Measurements from ENCODE around the gene SERP1.
"Not testable (repeated sequence)": the region's sequence is repeated elsewhere in the genome, so short reads cannot be mapped to it uniquely, and the experiment has no call there.

Gene SERP1

DNA sequence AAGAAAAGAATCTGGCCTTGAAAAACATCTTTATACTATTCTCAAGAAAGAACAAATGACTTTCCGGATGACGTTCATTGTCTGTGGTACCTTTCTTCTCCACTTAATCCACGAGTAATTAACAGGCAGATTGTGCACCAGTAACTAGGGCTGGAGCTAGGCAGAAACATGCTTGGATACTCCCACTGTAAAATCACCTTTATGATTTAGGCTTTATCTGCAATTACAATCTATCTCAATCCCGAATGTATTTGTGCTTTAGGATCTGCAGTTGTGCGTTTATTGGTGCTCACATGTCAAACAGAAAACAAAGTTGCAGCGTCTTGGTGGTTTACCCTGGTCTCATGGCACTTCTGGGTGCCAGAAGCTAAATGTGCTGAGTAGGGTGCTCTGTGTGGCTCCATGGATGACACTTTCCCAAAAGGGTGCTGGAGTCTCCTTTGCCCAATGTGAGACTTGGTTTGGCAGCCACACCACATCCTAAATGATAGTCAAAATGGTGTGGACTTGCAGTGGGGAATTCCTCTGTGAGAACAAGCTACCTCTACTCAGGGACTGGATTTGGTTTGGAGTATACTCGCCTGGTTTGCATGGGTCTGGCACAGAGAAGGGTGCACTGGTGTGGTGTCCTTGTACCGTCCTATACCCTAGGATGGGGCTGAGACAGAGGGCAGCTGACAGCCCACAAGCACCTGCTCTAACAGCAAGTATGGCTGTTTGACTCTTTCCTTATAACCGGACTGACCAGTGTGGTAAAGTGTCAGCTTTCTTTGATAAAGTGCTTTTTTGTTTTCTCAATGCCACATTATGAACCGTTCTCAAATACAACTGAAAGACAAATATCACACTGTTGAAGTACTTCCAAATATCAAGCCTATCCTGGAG, 7.7 kb downstream of the SERP1 start:
- no peak for DNase-seq (ENCODE audit: low read depth)

DNA sequence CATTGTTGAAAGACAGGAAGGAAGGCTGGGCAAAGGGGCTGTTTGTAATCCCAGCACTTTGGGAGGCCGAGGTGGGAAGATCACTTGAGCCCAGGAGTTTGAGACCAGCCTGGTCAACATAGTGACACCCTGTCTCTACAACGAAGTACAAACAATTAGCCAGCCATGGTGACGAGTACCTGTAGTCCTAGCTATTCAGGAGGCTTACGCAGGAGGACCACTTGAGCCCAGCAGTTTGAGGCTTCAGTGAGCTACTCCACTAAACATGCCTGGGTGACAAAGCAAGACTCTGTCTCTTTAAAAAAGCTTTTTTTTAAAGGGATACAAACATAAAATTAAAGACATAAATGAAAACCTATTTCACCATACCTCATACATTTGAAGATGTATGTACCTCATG, 11.1 kb downstream of the SERP1 start:
- no peak for DNase-seq (ENCODE audit: low read depth)

GRCh38 chr3:150531775-150532174, 14.5 kb downstream of the SERP1 start:
- no peak for DNase-seq (ENCODE audit: low read depth)

DNA sequence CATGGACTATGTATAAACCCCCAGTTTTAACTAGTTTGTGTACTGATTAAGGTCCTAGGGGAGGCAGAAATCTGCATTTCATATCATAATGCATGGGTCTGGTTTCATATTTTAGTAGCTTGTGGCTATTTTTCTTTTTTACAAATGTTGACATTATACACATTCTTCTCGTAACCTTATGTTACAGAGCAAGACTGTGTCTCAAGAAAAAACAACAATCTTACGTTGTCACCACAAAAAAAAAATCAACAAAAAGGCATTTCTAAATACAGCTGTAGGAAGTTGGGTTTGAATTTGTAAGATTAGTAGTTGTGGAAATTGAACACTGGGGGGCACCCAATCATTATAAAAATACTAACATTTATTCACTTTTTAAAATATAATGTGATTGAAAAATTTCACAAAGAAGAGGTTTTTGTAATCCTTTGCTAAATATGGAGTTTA, 17.9 kb downstream of the SERP1 start:
- no peak for DNase-seq (ENCODE audit: low read depth)

GRCh38 chr3:150527464-150528255, 18.6 kb downstream of the SERP1 start:
- DNase-seq (ENCODE audit: low read depth), result no peak

GRCh38 chr3:150523538-150523937, 22.8 kb downstream of the SERP1 start:
- no peak for DNase-seq (ENCODE audit: low read depth)

DNA sequence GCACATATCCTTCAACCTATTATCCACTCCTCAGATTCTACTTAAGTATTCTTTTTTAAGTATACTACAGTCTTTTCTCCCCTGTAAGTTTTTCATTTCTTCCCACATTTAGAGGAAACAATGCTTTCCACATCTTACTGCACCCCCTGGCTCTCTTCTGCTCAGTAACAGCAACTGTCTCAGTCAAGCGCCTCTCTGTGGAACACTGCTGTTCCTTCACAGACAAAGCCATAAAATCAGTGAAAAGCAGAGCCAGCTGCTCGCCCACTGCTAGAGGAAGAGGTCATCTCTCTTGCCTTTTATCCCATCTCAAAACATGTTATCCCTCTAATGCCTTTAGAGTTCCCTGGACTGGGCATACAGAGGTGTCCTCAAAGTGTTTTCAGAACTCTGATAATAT, 24.8 kb downstream of the SERP1 start:
- DNase-seq (ENCODE audit: low read depth), result no peak

- no peak for DNase-seq (ENCODE audit: low read depth)
Measured at GRCh38 chr3:150520408-150520807, 25.9 kb downstream of the SERP1 start.

DNA sequence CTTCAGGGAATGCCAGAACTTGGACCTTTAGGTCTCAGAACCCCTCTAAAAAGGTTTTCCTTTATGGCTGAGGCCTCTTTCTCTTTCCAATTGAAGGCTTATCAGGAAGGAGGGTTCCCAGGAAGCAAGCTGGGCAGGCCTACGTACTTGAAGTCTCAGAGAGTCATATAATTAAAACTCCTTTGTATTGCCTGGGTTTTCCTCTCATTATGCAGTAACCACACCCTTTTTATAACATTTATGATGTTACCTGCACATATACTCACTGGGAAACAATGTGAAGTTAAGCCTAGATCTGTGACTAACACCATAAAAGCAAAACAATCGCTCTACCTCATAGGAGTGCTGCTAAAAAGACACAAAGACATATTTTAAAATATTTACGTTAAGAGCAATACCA, 27.3 kb downstream of the SERP1 start:
- DNase-seq (ENCODE audit: low read depth), result no peak

DNA sequence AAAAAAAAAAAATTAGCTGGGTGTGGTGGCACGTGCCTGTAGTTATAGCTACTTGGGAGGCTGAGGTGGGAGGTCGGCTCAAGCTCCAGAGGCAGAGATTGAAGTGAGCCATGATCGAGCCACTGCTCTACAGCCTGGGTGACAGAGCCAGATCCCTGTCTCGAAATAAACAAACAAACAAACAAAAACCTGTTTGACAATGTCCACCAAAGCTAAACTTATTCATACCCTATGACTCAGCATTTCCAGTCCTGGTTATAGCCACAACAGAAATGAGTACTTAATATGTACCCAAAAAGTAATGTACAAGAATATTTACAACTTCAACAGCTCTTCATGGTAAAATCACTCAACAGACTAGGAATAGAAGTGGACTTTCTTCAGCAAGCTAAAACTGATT, 31.1 kb downstream of the SERP1 start:
- no peak for DNase-seq (ENCODE audit: low read depth)

DNA sequence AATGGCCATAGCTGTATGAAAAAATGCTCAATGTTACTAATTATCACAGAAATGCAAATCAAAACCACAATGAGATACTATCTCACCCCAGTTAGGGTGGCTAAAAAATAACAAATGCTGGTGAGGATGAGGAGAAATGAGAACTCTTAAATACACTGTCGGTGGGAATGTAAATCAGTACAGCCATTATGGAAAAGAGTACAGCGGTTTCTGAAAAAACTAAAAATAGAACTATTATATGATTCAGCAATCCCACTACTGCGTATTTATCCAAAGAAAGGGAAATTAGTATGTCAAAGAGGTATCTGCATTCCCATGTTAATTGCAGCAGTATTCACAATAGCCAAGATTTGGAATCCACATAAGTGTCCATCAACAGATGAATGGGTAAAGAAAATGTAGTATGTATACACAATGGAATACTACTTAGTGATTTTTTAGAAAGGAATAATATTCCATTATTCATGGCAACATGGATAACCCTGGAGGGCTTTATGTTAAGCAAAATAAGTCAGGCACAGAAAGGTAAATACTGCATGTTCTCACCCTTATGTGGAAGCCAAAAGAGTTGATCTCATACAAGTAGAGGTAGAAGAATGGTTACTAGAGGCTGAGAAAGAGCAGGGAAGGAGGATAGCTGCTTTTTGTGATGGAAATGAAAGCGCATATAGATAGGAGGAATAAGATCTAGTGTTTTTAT, 35.0 kb downstream of the SERP1 start:
- DNase-seq (ENCODE audit: low read depth), result no peak

GRCh38 chr3:150509780-150510179, 36.5 kb downstream of the SERP1 start:
- DNase-seq (ENCODE audit: low read depth), result no peak

GRCh38 chr3:150508401-150508800, 37.9 kb downstream of the SERP1 start:
- DNase-seq (ENCODE audit: low read depth), result no peak

DNA sequence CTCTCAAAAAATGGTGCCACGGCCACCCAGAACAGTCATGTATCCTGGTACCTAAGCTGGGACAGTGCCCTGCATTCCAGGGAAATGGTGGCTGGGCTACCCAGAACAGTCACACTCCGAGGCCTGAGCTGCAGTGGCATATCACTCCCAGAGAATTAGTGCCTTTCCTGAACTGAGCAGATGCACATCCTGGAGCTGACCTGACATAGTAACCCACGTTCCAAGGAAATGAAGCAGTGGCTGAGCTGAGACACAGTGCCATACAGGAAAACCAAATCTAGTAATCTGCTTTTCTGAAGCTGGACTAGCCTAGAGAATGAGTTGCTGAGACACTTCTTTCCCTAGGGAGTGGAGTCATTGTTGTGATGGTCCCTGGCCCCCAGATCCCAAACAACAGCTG, 41.8 kb downstream of the SERP1 start:
- DNase-seq (ENCODE audit: low read depth), result no peak

- DNase-seq (ENCODE audit: low read depth), result no peak
Measured at GRCh38 chr3:150503402-150504099, 42.7 kb downstream of the SERP1 start.

GRCh38 chr3:150500960-150501359, 45.3 kb downstream of the SERP1 start:
- DNase-seq (ENCODE audit: low read depth), result not testable (repeated sequence)

DNA sequence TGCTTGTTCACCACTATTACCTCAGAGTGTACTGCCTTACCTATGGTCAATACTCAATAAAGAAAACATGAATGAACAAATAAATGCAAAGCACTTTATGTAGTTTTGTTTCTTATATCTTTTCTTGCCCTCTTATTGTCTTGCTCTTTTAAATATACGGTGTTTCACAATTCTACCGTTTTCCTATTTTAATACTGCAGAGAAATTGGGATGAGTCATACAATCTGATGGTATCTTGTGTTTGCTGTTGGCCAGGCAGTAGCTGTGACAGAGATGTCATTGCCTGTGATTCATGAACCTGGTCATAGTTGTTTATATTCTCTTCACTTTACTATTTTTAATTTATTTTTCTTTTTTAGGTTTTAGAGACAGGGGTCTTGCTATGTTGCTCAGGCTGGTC, 48.3 kb downstream of the SERP1 start:
- DNase-seq (ENCODE audit: low read depth), result no peak

- no peak for DNase-seq (ENCODE audit: low read depth)
Measured at GRCh38 chr3:150495563-150496168, 50.6 kb downstream of the SERP1 start.

- no peak for DNase-seq (ENCODE audit: low read depth)
Measured at GRCh38 chr3:150495149-150495548, 51.1 kb downstream of the SERP1 start.

DNA sequence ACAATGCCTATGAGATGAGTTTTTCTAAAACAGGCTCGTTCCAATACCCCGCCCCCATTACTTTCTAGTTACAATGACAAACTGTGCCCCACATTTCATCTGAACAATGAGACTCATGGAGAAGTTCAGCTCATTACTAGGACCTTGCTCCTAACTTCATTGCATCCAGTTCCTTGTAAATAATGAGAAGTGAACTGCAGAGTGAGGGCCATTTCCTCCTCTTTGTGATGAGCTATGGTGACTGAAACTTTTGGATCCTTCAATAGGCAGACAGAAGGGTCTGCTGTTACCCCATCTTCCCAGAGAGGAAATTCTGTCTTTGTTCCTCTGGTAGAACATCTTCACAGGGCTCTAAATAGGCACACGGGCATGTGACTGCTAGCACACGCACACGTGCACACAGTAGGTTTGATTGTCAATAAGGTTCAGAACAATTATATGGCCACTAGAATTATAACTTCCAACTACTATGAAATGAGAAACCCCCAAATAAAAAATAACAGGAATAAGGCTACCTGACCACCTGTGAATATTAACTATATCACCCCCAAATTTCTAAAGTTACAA, 51.8 kb downstream of the SERP1 start:
- no peak for DNase-seq (ENCODE audit: low read depth)

Data from stimulated activated CD8-positive, alpha-beta memory T cell treated with anti-CD3 and anti-CD28 coated beads, Interleukin-4, amount 100 ng/mL, for 24 hours (primary cell).